ENCODE measurements around the gene FGFRL1.

FGFRL1 gene

GRCh38 chr4:1006856-1007255 is 4.6 kb upstream of the FGFRL1 start:
- DNase-seq (ENCODE audit: low spot score), result no peak

DNA sequence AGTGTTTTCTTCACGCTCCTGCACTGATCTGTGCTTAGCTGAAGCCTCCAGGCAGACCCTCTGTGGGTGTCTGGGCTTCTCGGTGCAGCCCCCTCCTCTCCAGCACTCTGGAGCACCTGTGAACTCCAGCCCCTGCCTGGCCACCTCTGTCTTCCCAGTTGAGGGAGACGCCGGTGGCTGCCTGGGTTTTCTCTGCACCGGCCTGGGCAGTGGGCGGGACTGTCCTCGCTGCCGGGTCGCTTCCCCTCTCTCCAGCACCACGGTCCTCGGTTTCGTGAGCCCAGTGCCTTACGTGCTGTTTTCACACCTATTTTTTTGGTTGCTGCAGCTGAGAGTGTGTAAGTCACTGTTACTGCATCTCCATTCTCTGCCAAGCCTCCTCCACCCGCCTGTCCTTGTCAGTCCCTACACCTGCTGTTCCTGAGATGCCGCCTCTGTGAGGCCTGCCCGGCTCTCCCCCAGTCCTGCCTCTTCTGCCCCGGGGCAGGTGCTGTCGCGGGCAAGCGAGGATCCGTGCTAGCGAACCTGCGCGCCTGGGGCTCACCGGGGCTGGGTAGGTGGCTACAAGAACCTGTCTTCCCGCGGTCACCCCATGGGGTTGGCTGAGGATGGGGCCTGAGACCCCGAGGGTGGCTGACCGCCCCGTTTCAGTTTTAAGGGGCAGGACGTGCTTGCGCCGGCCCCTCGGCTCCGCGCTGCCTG is 2.4 kb upstream of the FGFRL1 start:
- no peak for DNase-seq (ENCODE audit: low spot score)

DNA sequence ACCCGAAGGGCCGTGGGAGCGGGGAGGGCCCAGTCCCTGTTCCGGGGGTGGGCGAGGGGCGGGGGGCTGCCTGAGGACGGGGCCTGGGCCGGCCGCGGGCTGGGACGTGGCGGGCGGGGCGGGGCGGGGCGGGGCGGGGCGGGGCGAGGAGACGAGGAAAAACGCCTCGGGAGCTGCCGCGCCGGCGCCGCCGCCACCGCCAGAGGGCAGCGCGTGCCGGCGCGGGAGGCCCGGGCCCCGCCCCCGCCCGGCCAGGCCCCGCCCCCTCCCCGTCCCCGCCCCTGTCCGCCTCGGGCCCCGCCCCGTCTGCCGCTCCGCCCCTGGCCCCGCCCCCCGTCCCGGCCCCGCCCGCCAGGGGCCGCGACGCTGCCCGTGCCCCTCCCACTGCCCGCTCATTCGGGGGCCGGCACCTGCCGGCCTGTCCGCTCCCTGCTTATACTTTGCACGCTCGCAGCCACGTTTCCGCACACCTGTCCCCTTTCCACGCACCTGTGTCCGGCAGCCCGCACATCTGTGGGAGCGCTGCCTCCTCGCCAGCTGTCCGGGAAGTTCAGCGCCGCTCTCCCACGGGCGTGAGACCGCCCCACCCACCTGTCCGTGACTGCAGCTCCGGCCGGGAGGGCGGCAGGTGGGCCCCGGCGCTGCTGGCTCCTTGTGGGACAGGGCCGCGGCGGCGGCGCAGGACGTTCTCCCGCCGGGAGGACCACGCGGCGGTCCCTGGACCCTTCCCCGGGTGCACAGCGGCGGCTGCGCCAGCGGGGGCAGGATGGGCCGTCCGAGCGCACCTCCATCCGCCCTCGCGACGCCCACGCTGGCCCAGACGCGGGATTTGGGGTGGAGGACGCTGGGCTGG is 1.7 kb upstream of the FGFRL1 start:
- DNase-seq (ENCODE audit: low spot score), result peak; percentile 70

GRCh38 chr4:1010395-1011021 is 918 bp upstream of the FGFRL1 start:
- peak; percentile 36 for DNase-seq (ENCODE audit: low spot score)

DNA sequence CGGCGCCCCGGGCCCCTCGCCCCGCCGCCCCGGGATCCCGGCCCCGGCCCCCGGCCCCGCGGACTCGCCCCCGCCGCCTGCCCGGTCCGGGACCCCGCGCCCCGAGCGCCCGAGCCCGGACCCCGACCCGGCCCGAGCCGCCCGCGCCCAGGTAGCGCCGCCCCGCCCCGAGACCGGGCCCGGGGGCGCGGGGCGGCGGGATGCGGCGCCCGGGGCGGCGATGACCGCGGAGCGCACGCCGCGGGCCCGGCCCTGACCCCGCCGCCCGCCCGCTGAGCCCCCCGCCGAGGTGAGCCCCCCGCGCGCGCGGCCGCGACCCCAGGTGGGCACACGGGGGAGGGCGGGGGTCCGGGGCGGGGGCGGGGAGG is 224 bp downstream of the FGFRL1 start:
- no peak for DNase-seq (ENCODE audit: low spot score)

GRCh38 chr4:1012034-1012739 is 761 bp downstream of the FGFRL1 start:
- DNase-seq (ENCODE audit: low spot score), result peak; percentile 44

- no peak for DNase-seq (ENCODE audit: low spot score)
These were observed 2.0 kb downstream of the FGFRL1 start for GRCh38 chr4:1013225-1014073.

- no peak for DNase-seq (ENCODE audit: low spot score)
These were observed 3.1 kb downstream of the FGFRL1 start for GRCh38 chr4:1014291-1015167.

DNA sequence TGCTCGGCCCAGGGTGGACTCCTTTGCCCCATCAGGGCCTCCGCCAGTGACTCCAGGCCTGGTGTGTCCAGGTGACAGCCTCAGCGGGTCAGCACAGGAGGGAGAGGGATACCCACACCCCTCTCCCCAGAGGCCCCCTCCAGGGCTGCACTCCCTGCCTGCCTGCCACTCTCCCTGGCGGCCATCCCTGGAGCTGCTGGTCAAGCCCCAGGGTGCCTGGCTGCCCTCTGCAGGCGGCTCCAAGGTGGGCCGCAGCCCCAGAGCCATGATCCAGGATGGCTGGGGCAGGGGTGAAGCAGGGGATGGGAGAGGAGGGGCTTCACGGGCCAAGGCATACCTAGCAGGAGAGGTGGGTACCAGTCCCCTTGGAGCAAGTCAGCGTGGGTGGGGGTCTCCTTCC is 3.8 kb downstream of the FGFRL1 start:
- no peak for DNase-seq (ENCODE audit: low spot score)

- DNase-seq (ENCODE audit: low spot score), result no peak
These were observed 4.3 kb downstream of the FGFRL1 start for GRCh38 chr4:1015746-1016145.

GRCh38 chr4:1017211-1017610 is 5.8 kb downstream of the FGFRL1 start:
- DNase-seq (ENCODE audit: low spot score), result no peak

DNA sequence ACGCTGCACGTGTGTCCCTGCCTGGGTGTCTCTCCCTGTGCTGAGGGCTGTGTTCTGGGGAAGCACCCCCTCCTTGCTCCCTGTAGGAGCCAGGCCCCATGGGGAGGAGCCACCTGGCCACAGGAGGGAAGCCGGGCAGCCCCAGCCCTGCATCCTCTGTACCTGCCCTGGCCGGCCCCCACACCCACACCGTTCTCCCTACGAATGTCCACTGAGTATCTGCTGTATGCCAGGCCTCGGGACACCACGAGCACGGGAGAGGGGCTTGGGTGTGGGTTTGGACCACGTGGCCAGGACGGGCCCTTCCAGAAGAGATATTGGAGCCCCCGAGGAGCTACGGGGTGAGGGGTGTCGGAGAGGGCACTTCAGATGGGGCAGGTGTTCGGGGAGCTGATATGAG is 6.3 kb downstream of the FGFRL1 start:
- no peak for DNase-seq (ENCODE audit: low spot score)

GRCh38 chr4:1018147-1019020 is 7.0 kb downstream of the FGFRL1 start:
- DNase-seq (ENCODE audit: low spot score), result no peak

GRCh38 chr4:1019320-1019719 is 7.9 kb downstream of the FGFRL1 start:
- no peak for DNase-seq (ENCODE audit: low spot score)

DNA sequence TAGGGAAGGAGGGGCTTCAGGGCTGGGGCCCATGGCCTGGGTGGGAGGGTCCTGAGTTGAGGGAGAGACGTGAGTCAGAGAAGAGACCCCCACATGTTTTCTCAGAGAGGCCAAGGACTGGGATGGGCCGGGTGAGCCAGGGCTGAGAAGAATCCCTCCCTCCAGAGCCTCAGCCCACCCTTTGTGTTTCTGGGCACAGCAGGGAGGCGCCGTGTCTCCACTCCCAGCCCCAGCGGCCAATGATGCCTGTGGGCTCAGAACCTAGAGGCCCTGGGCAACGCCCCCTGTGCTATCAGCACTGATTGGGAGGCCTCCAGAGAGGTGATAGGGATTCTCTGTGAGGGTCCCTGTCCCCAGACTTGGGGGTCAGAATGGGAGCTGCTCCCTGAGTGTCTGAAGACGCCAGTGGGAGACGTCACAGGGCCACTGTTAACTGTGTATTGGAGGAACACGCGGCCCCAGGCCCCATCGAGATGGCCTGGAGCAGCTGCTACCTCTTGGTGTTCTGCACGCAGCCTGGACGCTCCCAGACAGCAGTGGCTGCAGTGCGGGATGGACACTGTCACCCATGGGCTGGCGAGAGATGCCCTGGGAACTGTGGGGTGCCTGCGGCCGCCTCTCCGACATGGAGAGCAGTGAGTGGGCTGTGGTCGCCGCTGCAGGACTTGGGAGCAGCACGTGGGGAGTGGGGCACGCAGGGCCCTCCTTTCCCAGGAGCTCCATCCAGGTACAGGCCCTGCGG is 8.5 kb downstream of the FGFRL1 start:
- no peak for DNase-seq (ENCODE audit: low spot score)

GRCh38 chr4:1021386-1022050 is 10.1 kb downstream of the FGFRL1 start:
- no peak for DNase-seq (ENCODE audit: low spot score)

DNA sequence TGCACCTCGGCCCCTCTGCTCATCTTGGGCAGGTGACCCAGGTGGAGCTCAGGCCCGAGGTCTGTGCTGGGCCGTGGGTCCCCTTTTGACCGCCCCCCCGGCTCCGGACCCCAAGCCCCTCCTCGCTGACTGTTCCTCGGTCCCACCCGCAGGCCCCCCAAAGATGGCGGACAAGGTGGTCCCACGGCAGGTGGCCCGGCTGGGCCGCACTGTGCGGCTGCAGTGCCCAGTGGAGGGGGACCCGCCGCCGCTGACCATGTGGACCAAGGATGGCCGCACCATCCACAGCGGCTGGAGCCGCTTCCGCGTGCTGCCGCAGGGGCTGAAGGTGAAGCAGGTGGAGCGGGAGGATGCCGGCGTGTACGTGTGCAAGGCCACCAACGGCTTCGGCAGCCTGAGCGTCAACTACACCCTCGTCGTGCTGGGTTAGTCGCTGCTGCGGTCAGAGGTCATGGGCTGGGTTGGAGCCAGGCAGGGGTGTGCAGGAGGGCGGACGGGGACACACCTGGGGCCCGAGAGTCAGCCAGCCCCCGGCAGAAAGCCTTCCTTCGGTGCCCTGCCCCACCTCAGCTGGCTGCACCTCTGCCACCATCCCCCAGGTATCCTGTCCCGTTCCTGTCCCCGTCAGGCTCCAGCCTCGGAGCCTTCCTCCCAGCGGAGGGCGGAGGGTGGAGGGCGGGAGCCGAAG is 10.8 kb downstream of the FGFRL1 start:
- no peak for DNase-seq (ENCODE audit: low spot score)

- no peak for DNase-seq (ENCODE audit: low spot score)
These were observed 11.3 kb downstream of the FGFRL1 start for GRCh38 chr4:1022739-1023066.
